ENCODE measurements around the gene IFNA2. TPM values are rescaled to one million over a fixed set of nuclear protein-coding genes. Genes with fewer than 3 reads are reported as not detected.
A peak's percentile ranks its signal among the peaks of the same experiment; 100 is the strongest.

Gene IFNA2
- total RNA-seq, 2 experiments from 2014 or later: not detected

- no peak overlapping the region for H3K27ac Mint-ChIP-seq
- no peaks in the 10 kb centered on the region for H3K4me1 Mint-ChIP-seq (ENCODE audit: low read depth)
- Histone ChIP-seq H3K27me3 (ENCODE audit: control insufficient read depth in 1 of 2, insufficient read depth in 2 of 2, low read length in 2 of 2) (peaks cover 22 to 28% of the 10 kb centered on the region in 2 experiments), H3K4me1 (ENCODE audit: insufficient read depth, low read length) (peaks cover 9% of the 10 kb centered on the region), H3K4me3 (ENCODE audit: low read length) (no peak overlapping the region), H3K36me3 (ENCODE audit: insufficient read depth, low read length) (no peaks in the 10 kb centered on the region), H3K27ac (ENCODE audit: low read depth in 1 of 2, low read length in 2 of 2) (no peak overlapping the region), H3K9me3 (ENCODE audit: control insufficient read depth in 1 of 2, insufficient read depth in 1 of 2, low read length in 2 of 2) (no peaks in the 10 kb centered on the region)
- no peak for TF ChIP-seq CTCF (IDR thresholded peaks at IDR 0.05)
- ATAC-seq (ENCODE audit: poor library complexity) (no peak), DNase-seq (no peak)
- intact Hi-C loops (cut with DNase I, micrococcal nuclease): no loop called here
- H3K36me3 Mint-ChIP-seq (ENCODE audit: low read depth): no peaks in the 10 kb centered on the region
- POLR2A ChIA-PET: no interaction called here
- CTCF ChIA-PET: no interaction called here
- H3K4me3 Mint-ChIP-seq: no peak overlapping the region
- no peaks in the 10 kb centered on the region for H3K9me3 Mint-ChIP-seq
- peaks cover 59% of the 10 kb centered on the region for H3K27me3 Mint-ChIP-seq
Measured at GRCh38 chr9:21404146-21404545, 18.9 kb upstream of the IFNA2 start.

GRCh38 chr9:21402386-21403251, 17.4 kb upstream of the IFNA2 start:
- intact Hi-C loops (cut with DNase I, micrococcal nuclease): no loop called here
- no peak overlapping the region for H3K27ac ChIP-seq (ENCODE audit: low read depth in 1 of 2, low read length in 2 of 2)
- H3K27ac Mint-ChIP-seq: no peak overlapping the region
- DNase-seq (peak in 3 of 14 experiments; percentile 5 to 22 (median 20)), ATAC-seq (ENCODE audit: poor library complexity) (no peak)
- H3K27me3 ChIP-seq (ENCODE audit: control insufficient read depth in 1 of 2, insufficient read depth in 2 of 2, low read length in 2 of 2): peaks cover 24 to 36% of the 10 kb centered on the region in 2 experiments
- H3K36me3 ChIP-seq (ENCODE audit: insufficient read depth, low read length): no peaks in the 10 kb centered on the region
- peaks cover 71% of the 10 kb centered on the region for H3K27me3 Mint-ChIP-seq
- no peaks in the 10 kb centered on the region for H3K9me3 ChIP-seq (ENCODE audit: control insufficient read depth in 1 of 2, insufficient read depth in 1 of 2, low read length in 2 of 2)
- ChIA-PET POLR2A (interaction anchor here (1.3 kb wide), 1 partner anchor 11 kb away, joined by 3 read pairs; no protein-coding TSS in a partner anchor), CTCF (interaction anchor here (0.5 to 1.5 kb wide), 4 partner anchors 10 to 84 kb away, joined by 3 to 6 read pairs (median 4); no protein-coding TSS in a partner anchor)
- no peaks in the 10 kb centered on the region for H3K9me3 Mint-ChIP-seq
- TF ChIP-seq CTCF (IDR thresholded peaks at IDR 0.05): no peak
- H3K36me3 Mint-ChIP-seq (ENCODE audit: low read depth): no peaks in the 10 kb centered on the region
- H3K4me1 ChIP-seq (ENCODE audit: insufficient read depth, low read length): peaks cover 9% of the 10 kb centered on the region
- H3K4me3 Mint-ChIP-seq: peak overlapping the region; percentile 5
- H3K4me3 ChIP-seq (ENCODE audit: low read length): peak overlapping the region; percentile 13
- no peaks in the 10 kb centered on the region for H3K4me1 Mint-ChIP-seq (ENCODE audit: low read depth)

GRCh38 chr9:21399956-21400355, 14.8 kb upstream of the IFNA2 start:
- POLR2A ChIA-PET: no interaction called here
- H3K9me3 Mint-ChIP-seq: no peaks in the 10 kb centered on the region
- no peak for TF ChIP-seq CTCF (IDR thresholded peaks at IDR 0.05)
- H3K36me3 Mint-ChIP-seq (ENCODE audit: low read depth): no peaks in the 10 kb centered on the region
- ATAC-seq (ENCODE audit: poor library complexity): no peak
- DNase-seq: no peak
- Histone ChIP-seq H3K4me3 (ENCODE audit: low read length) (no peak overlapping the region), H3K4me1 (ENCODE audit: insufficient read depth, low read length) (peaks cover 17% of the 10 kb centered on the region), H3K9me3 (ENCODE audit: control insufficient read depth in 1 of 2, insufficient read depth in 1 of 2, low read length in 2 of 2) (no peaks in the 10 kb centered on the region), H3K27ac (ENCODE audit: low read depth in 1 of 2, low read length in 2 of 2) (no peak overlapping the region), H3K27me3 (ENCODE audit: control insufficient read depth in 1 of 2, insufficient read depth in 2 of 2, low read length in 2 of 2) (peaks cover 24 to 54% of the 10 kb centered on the region in 2 experiments), H3K36me3 (ENCODE audit: insufficient read depth, low read length) (no peaks in the 10 kb centered on the region)
- no peak overlapping the region for H3K27ac Mint-ChIP-seq
- CTCF ChIA-PET: no interaction called here
- H3K4me1 Mint-ChIP-seq (ENCODE audit: low read depth): peaks cover 9% of the 10 kb centered on the region
- peaks cover 82% of the 10 kb centered on the region for H3K27me3 Mint-ChIP-seq
- intact Hi-C loops (cut with DNase I, micrococcal nuclease): loop anchor here in 1 of 2 experiments (10.0 kb wide), 1 partner anchor 205 kb away; no protein-coding TSS in a partner anchor
- no peak overlapping the region for H3K4me3 Mint-ChIP-seq
